Karpas-422 (cell line): ENCODE results near the gene PSMD9. TPM values are rescaled to one million over a fixed set of nuclear protein-coding genes. Genes with fewer than 3 reads are reported as not detected.
"Not testable (repeated sequence)": the region's sequence is repeated elsewhere in the genome, so short reads cannot be mapped to it uniquely, and the experiment has no call there.

ENCODE experiments used
- DNase-seq: peaks from one replicate; pipeline ENCODE4 v3.0.0-alpha.2; 2015
- H2AFZ ChIP-seq: fragments of 200-600 bp; sonication (generic); 2 replicates; pipeline ENCODE4 v1.6.1; 2014; ENCODE audit warnings: antibody characterized with exemption, low read length, mixed read lengths
- H3K27ac ChIP-seq: fragments of 200-600 bp; sonication (generic); 2 replicates; pipeline ENCODE4 v1.5.1; 2014; ENCODE audit warnings: mild to moderate bottlenecking, low read length, moderate library complexity
- H3K27me3 ChIP-seq: fragments of 200-600 bp; sonication (generic); 2 replicates; pipeline ENCODE4 v1.6.1; 2014; ENCODE audit warnings: low read length, mixed read lengths
- H3K36me3 ChIP-seq: fragments of 200-600 bp; sonication (generic); 2 replicates; pipeline ENCODE4 v1.6.1; 2014; ENCODE audit warnings: low read length, mixed read lengths; ENCODE audit not compliant: insufficient read depth
- H3K4me1 ChIP-seq: fragments of 200-600 bp; sonication (generic); 2 replicates; pipeline ENCODE4 v1.6.1; 2014; ENCODE audit warnings: mild to moderate bottlenecking, low read length, mixed read lengths
- H3K4me2 ChIP-seq: fragments of 200-600 bp; sonication (generic); 2 replicates; pipeline ENCODE4 v1.6.1; 2014; ENCODE audit warnings: low read length, low read depth, mild to moderate bottlenecking; ENCODE audit not compliant: poor library complexity, severe bottlenecking
- H3K4me3 ChIP-seq: fragments of 200-600 bp; sonication (generic); 2 replicates; pipeline ENCODE4 v1.5.1; 2014; ENCODE audit warnings: mild to moderate bottlenecking, antibody characterized with exemption, low read length, mixed read lengths
- H3K79me2 ChIP-seq: fragments of 200-600 bp; sonication (generic); 2 replicates; pipeline ENCODE4 v1.6.1; 2014; ENCODE audit warnings: mild to moderate bottlenecking, low read length, mixed read lengths
- H3K9ac ChIP-seq: fragments of 200-600 bp; sonication (generic); 2 replicates; pipeline ENCODE4 v1.6.0; 2014; ENCODE audit warnings: low read length
- H3K9me2 ChIP-seq: fragments of 200-600 bp; sonication (generic), shearing (Covaris generic); replicated peaks from 2 replicates; pipeline ENCODE4 v1.6.0; 2014; ENCODE audit warnings: mild to moderate bottlenecking, low read length, moderate library complexity; ENCODE audit not compliant: insufficient read depth
- H3K9me3 ChIP-seq: fragments of 300-700, 200-600 bp; sonication (generic); 2 replicates; pipeline ENCODE4 v1.6.1; 2014; ENCODE audit warnings: low read length, mixed read lengths
- H4K20me1 ChIP-seq: fragments of 200-600 bp; sonication (generic); 2 replicates; pipeline ENCODE4 v1.6.1; 2014; ENCODE audit warnings: mild to moderate bottlenecking, antibody characterized with exemption, low read length, low read depth; ENCODE audit not compliant: insufficient read depth
- total RNA-seq: library from RNA; depleted of rRNA; stranded (reverse); fragments of >200 nt; shearing (Covaris generic); gene quantifications from 2 replicates; pipeline ENCODE4 v1.2.3, GENCODE V29; 2014; ENCODE audit warnings: low replicate concordance

Gene PSMD9
- total RNA-seq, 1 experiment from 2014 or later = 70.6 TPM

DNA sequence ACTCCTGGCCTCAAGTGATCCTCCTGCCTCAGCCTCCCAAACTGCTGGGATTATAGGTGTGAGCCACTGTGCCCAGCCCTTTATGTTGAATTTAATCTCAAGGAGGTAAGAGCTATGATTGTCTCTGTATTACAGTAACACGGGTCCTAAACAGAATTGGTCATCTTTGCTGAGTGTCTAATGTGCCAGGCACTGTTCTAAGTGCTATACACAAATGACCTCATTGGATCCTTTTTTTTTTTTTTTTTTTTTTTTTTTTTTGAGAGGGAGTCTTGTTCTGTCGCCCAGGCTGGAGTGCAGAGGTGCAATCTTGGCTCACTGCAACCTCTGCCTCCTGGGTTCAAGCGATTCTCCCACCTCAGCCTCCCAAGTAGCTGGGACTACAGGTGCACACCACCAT lies 36.2 kb upstream of the PSMD9 start:
- not testable (repeated sequence) for H3K36me3 ChIP-seq, DNase-seq, H3K27ac ChIP-seq, H2AFZ ChIP-seq, H3K9ac ChIP-seq, H4K20me1 ChIP-seq, H3K4me1 ChIP-seq, H3K79me2 ChIP-seq, H3K9me3 ChIP-seq, H3K4me2 ChIP-seq, H3K4me3 ChIP-seq, H3K9me2 ChIP-seq, H3K27me3 ChIP-seq

DNA sequence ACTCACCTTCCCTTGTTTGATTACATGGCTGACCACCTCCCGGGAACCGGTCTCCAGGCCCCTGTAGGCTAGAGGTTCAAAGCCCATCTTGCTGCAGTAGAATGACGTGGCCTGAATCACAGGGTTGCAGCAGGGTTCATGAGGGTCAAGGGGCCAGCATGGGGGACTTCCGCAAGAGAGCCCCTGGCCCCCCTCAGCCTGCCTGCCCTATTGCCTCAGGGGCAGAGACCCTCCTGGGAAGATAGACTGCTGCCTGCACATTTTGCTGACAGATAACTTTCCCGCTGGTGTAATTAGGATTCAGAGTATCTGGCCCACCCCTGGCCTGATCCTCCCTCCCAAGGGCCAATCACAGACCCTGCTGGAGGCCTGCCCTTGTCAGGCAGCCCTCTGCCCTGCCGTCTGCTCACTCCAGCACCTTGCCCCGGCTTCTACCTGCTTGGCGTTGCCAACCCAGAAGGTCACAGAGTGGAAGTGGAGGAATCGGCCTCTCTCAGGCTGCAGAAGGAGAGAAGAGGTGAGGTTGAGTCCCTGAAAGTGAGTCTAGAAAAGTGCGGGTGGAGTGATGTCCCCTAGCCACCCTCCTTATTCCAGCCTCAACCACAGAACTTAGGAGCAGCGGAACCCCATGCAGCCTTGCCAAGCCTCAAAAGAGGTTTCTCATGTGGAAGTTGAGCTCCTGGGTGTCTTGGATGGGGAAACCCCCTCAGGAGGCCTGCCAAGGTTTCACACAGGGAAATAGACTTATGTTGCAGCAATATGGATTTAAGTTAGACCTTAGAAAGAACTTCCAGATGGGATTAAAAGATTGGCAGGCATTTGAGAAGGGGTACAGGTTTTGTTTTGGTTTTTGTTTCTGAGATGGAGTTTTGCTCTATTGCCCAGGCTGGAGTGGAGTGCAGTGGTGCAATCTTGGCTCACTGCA lies 31.0 kb upstream of the PSMD9 start:
- Histone ChIP-seq H3K27ac (no peak overlapping the region), H3K4me3 (no peak overlapping the region), H3K9me3 (no peaks in the 10 kb centered on the region), H3K4me1 (peaks cover 12% of the 10 kb centered on the region), H2AFZ (no peak overlapping the region), H3K27me3 (no peaks in the 10 kb centered on the region), H3K9ac (no peak overlapping the region), H4K20me1 (no peaks in the 10 kb centered on the region), H3K9me2 (no peaks in the 10 kb centered on the region), H3K4me2 (no peak overlapping the region), H3K36me3 (no peaks in the 10 kb centered on the region), H3K79me2 (no peaks in the 10 kb centered on the region)
- no peak for DNase-seq

DNA sequence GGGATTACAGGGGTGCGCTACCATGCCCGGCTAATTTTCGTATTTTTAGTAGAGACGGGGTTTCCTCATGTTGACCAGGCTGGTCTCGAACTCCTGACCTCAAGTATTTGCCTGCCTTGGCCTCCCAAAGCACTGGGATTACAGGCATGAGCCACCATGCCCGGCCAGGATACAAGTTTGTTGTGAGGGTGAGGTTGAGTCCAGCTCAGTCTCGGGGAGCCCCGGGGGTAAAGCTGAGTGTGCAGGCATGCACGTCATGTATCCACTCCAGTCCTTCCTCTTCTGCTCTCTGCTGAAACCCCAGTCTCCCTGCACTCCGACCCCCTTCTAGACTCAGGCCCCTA lies 30.3 kb upstream of the PSMD9 start:
- H3K9me2 ChIP-seq = no peaks in the 10 kb centered on the region
- no peak overlapping the region for H3K27ac ChIP-seq
- no peaks in the 10 kb centered on the region for H3K27me3 ChIP-seq
- H2AFZ ChIP-seq = no peak overlapping the region
- H3K79me2 ChIP-seq = no peaks in the 10 kb centered on the region
- no peak overlapping the region for H3K4me3 ChIP-seq
- peaks cover 12% of the 10 kb centered on the region for H3K4me1 ChIP-seq
- H3K9me3 ChIP-seq = no peaks in the 10 kb centered on the region
- no peak overlapping the region for H3K4me2 ChIP-seq
- no peaks in the 10 kb centered on the region for H3K36me3 ChIP-seq
- DNase-seq = no peak
- no peaks in the 10 kb centered on the region for H4K20me1 ChIP-seq
- no peak overlapping the region for H3K9ac ChIP-seq

DNA sequence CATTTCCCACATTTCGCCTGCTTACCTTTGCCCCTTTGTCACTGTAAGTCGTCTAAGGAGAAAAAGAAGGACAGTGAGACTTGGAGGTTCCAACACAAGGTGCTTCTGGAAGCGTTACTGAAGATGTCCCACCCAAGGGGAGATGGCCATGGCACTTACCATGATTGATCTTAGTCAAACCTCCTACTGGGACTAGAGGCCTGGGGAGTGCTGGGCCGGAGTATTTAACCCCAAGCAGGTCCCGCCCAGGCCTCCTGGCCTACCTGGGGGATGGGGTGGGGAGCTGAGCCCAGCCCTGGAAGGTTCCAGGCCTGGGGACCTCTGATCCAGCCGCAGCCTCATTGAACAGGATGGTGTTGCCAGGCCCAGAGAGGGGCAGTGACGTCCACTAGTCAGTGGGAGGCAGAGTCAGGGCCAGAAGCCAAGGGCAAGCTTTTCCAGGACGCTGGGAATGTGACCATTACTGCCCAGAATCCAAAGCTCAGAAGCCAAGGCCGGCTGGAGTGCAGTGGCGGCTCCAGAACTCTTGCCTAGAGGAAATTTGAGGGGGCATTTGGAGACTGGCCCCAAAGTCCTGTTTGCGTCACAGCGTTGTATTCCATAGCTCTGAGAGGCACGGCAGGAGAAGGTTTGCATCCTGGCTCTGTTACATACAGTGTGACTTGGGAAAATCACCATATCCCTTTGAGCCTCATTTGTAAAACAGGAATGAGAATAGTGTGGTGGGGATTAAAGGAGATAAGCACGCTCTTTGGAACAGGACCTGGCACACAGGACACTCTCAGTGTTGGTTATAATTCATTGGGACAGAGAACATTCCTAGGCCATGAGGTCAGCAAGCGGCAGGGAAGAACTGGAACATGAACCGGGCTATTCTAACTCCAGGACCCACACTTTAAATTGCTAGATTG lies 29.7 kb upstream of the PSMD9 start, which contains the start of gene HPD:
Gene HPD, minus strand, starts transcription at position 198 of the 911 bp plus-strand sequence. Its CDS starts 36 bp downstream, at position 162.
- no peaks in the 10 kb centered on the region for H3K9me3 ChIP-seq
- no peaks in the 10 kb centered on the region for H3K36me3 ChIP-seq
- peaks cover 12% of the 10 kb centered on the region for H3K4me1 ChIP-seq
- no peak within 1 kb of the TSS for H2AFZ ChIP-seq
- H3K4me3 ChIP-seq = no peak within 1 kb of the TSS
- DNase-seq = no peak
- no peaks in the 10 kb centered on the region for H3K9me2 ChIP-seq
- H3K27ac ChIP-seq = no peak within 1 kb of the TSS
- no peaks in the 10 kb centered on the region for H3K79me2 ChIP-seq
- H3K27me3 ChIP-seq = no peaks in the 10 kb centered on the region
- no peak within 1 kb of the TSS for H3K4me2 ChIP-seq
- no peaks in the 10 kb centered on the region for H4K20me1 ChIP-seq
- H3K9ac ChIP-seq = no peak within 1 kb of the TSS

DNA sequence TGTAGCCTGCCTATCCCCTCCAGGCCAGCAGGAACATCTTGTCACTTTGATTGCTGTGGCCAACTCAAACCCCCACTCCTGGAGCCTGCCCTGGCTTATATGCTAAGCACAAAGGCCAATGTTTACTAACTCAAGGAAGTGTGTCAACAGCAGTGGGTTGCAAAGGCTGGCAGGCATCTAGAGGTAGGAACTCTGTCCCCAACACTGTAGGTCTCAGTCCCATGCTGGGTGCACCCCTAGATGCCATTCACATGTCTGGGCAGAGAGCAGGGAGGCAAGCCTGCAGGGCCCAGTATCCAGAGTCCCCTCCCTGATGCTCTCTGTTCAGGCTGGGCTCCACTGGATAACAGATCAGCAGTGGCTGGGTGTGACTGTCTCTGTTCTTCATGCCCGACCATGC lies 28.3 kb upstream of the PSMD9 start:
- H3K9me3 ChIP-seq = no peaks in the 10 kb centered on the region
- H3K79me2 ChIP-seq = no peaks in the 10 kb centered on the region
- no peak overlapping the region for H3K4me3 ChIP-seq
- no peaks in the 10 kb centered on the region for H3K36me3 ChIP-seq
- no peak overlapping the region for H2AFZ ChIP-seq
- peaks cover 12% of the 10 kb centered on the region for H3K4me1 ChIP-seq
- H3K4me2 ChIP-seq = no peak overlapping the region
- no peak for DNase-seq
- H3K27me3 ChIP-seq = no peaks in the 10 kb centered on the region
- no peaks in the 10 kb centered on the region for H4K20me1 ChIP-seq
- H3K27ac ChIP-seq = no peak overlapping the region
- no peaks in the 10 kb centered on the region for H3K9me2 ChIP-seq
- no peak overlapping the region for H3K9ac ChIP-seq

DNA sequence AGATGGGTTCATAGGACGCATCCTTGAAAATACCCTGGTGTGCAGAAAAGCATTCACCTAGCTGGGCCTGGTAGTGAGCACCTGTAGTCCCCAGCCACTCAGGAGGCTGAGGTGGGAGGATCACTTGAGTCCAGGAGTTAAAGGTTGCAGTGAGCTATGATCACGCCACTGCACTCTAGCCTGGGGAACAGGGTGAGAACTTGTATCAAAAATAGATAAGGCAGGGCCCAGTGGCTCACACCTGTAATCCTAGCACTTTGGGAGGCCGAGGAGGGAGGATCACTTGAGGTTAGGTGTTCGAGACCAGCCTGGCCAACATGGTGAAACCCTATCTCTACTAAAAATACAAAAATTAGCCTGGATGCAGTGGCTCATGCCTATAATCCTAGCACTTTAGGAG lies 27.9 kb upstream of the PSMD9 start:
- H3K4me2 ChIP-seq, H4K20me1 ChIP-seq, H3K36me3 ChIP-seq, H3K4me3 ChIP-seq, DNase-seq, H3K27ac ChIP-seq, H3K27me3 ChIP-seq, H2AFZ ChIP-seq, H3K79me2 ChIP-seq, H3K9ac ChIP-seq, H3K9me3 ChIP-seq, H3K9me2 ChIP-seq: not testable (repeated sequence)
- peaks cover 12% of the 10 kb centered on the region for H3K4me1 ChIP-seq

DNA sequence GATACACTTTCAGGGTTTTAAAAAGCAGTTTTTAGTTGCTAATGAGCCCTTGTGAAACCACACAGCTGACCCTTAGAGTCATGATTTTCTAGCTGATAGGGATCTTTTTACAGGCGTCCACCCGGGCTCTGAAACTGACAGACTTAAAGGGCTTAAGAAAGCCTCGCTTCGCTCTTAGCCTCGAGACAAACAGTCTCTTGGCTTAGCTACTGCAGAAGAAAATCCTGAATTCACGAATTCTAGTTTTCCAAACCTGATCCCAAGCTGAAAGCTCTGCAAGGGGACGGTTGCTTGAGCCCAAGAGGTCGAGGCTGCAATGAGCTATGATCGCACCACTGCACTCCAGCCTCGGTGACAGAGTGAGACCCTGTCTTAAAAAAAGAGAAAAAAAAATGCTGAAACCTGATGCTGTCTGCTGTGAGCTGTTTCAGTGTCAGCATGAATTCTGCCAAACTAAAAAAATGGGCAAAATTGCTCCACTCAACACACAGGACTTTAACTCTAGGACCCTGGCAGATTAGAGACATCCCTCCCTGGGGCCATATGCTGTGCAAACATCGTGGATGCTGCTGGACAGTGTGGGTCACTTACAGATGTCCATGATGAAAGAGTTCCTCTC lies 26.8 kb upstream of the PSMD9 start:
- Histone ChIP-seq H3K9ac (no peak overlapping the region), H4K20me1 (no peaks in the 10 kb centered on the region), H3K4me2 (no peak overlapping the region), H3K27ac (no peak overlapping the region), H2AFZ (no peak overlapping the region), H3K4me3 (no peak overlapping the region), H3K79me2 (no peaks in the 10 kb centered on the region), H3K36me3 (no peaks in the 10 kb centered on the region), H3K27me3 (no peaks in the 10 kb centered on the region), H3K9me3 (no peaks in the 10 kb centered on the region), H3K4me1 (peaks cover 5% of the 10 kb centered on the region), H3K9me2 (no peaks in the 10 kb centered on the region)
- no peak for DNase-seq

DNA sequence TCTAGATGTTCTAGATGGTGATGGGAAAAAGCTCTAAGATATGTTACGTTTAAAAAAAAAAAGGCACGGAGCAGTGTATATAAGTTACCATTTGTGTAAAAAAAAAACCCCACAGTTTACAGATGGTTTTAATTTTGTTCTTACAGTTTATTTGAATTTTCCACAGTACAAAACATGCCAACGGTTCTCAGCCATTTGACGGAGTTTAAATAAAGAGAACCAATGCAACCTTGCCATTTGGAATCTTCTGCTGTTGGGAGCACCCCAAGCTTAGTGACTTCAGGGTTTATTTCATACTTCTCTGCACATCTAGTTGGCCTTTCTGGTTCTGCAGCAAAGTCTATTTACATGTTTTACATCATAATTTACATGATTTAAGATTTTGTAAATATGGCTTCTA lies 22.3 kb upstream of the PSMD9 start:
- Histone ChIP-seq H3K9me2 (no peaks in the 10 kb centered on the region), H3K27me3 (no peaks in the 10 kb centered on the region), H3K27ac (no peak overlapping the region), H3K4me1 (0 out of 2 replicates have a peak, but pooled peaks cover 2% of the 10 kb centered on the region), H4K20me1 (no peaks in the 10 kb centered on the region), H3K79me2 (no peaks in the 10 kb centered on the region), H3K9ac (no peak overlapping the region), H3K36me3 (no peaks in the 10 kb centered on the region), H3K4me3 (no peak overlapping the region), H3K9me3 (no peaks in the 10 kb centered on the region), H3K4me2 (no peak overlapping the region), H2AFZ (no peak overlapping the region)
- DNase-seq = no peak
